HT1080 (cell line): ENCODE results near the gene CCDC88C. TPM values are rescaled to one million over a fixed set of nuclear protein-coding genes. Genes with fewer than 3 reads are reported as not detected.

ENCODE experiments used
- DNase-seq: peaks from one replicate; pipeline ENCODE4 v3.0.0-alpha.2; 2015; ENCODE audit warnings: low read depth
- total RNA-seq: library from RNA; depleted of rRNA; stranded (reverse); fragments of >200 nt; shearing (Covaris generic); gene quantifications from 2 replicates; pipeline ENCODE4 v1.2.3, GENCODE V29; 2014

Gene CCDC88C
- total RNA-seq, 1 experiment from 2014 or later = 13.2 TPM

DNA sequence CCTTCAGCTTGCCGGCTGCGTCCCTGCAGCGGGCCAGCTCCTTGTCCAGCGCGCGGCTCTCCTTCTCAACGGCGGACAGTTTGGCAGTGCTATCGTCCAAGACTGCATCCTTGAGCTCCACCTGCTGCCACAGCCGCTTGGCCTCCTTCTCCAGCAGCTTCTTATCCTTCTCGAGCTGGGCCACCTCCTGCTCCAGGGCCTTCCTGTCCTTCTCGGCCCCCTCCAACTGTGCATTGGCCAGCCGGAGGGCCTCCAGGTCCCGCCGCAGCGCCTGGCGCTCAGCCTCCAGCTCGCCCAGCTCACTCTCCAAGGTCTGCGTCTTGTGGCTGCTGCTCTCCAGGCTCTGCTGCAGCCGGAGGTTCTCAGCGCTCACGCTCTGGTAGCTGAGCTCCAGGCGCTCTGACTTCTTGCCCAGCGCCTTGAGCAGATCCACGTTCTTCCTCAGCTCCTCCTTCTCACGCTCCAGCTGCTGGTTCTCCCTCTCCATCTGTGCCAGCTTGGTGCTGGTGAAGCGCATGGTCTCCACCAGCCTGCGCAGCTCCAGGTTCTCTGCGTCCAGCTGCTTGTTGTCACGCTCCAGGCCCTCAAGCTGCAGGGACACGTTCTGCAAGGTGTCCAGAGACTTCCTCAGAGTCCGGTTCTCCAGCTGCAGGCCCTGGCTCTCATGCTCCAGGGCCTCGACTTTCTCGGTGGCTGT, 104.3 kb downstream of the CCDC88C start:
- no peak for DNase-seq

DNA sequence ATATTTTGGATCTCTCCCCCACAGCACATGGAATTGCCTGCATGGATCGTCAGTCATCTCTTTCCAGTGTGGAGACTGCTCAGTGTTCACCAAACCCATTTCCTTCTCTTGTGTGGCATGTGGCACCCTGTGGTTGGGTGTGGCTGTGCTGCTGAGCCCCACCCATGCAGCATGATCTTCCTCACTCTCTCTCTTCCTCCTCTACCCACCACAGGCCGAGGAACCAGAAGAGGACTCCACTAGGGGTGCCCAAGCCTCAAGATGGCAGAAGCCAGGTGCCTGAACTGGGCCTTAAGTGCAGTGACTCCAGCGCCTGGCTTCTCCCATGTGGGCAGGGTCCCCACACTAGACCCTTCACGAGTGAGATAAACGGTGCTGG, 106.3 kb downstream of the CCDC88C start:
- peak; percentile 30 for DNase-seq

DNA sequence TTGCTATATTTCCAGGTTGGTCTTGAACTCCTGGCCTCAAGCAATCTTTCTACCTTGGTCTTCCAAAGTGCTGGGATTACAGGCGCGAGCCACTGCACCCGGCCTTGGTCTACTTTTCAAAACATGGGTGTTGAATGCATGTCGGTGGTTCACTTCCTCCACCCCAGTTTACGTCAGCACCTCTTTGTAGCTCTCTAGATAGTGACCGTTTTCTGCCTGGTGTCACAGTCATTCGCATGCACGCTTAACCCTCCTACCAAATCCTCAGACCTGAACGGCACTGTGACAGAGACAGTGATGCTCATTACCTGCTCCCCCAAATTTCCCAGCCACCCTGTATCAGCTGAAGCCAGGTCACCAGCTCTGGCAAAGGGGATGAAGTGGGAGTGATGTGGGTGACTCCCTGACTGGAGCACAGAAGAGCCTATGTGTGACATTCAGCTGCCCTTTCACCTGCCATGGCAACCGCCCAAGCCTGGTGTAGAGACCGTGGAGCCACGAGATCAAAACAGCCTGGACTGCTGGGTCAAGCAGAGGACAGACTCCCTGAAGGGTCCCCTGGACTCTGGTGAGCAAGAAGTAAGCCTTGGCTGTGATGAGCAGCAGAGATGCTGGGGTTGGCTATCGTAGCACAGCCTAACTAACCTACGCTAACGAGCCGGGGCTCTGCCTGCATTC, 106.9 kb downstream of the CCDC88C start:
- DNase-seq = no peak

DNA sequence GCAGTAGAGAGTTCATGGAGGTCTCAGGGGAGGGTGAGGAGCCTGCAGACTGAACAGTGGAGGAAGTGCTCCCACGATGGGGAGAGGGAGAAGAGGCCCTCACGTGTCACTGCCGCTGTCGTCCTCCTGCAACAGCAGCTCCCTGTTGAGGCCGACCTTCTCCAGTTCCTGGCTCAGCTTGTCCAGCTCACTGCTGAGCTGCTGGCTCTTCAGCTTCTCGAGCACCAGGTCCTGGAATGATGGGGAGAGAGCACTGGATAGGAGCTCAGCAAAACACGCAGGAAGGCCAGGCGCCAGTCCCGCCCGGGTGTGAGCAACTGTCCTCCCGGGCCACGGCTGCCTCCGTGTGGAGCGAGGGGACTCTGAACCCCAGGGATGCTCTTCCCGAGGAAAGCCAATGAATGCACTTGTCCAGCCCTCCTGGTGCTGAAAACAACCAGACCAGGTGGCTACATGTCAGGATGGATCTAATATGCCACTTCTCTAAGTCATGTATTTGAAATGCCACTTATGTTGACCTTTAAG, 107.8 kb downstream of the CCDC88C start:
- no peak for DNase-seq

DNA sequence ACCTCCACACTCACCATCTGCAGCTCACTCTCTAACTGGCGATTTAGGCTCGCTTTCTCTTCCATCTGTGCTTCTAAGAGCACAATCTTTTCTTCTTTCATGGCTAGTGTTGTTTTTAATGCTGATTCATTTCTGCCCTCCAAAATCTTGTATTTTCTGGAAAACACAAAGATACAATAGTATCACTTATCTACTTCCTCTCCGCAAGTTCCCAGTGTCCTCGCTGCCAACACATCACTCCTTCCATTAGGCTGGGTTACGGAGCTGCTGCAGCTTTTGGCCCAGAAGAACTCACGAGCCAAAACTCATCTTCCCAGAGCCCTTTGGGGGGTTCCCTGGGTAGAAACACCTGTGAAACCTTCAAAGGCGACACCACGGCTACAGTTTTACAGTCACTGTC, 109.3 kb downstream of the CCDC88C start:
- DNase-seq = no peak

DNA sequence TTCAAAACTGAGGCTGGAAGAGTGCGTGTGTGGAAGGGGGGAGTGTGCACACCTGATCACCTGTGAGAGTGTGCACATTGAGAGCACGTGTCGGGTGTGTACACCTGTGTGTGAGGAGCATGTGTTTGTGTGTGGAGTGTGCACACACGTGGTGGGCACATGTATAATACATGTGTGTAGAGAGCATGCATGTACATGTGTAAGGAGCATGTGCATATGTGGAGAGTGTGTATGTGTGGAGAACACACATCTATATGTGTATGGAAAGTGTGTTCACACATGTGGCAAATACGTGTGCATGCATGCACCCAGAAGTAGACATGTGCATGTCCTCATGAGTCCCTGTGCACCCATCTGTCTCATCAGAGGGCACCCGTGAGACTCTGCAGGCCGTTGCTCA, 110.0 kb downstream of the CCDC88C start:
- DNase-seq = no peak

DNA sequence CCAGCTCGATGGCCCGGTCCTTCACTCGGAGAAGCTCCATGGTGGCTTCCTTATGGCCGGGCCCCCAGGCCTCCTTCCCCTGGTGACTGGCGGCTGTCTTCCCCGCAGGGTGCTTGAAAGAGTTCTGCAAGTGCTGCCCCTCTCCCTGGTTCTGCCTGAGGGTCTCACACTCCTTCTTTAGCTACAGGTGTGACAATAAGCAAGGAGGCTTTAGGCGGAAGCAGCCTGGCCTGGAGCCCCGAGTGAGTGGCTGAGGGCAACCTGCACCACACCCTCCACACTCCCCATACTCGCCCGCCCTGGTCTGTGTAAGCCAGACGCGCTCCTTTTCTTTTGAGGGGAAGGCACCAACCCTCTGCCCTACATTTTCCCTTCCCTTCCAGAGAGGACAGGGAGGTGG, 110.6 kb downstream of the CCDC88C start:
- no peak for DNase-seq

DNA sequence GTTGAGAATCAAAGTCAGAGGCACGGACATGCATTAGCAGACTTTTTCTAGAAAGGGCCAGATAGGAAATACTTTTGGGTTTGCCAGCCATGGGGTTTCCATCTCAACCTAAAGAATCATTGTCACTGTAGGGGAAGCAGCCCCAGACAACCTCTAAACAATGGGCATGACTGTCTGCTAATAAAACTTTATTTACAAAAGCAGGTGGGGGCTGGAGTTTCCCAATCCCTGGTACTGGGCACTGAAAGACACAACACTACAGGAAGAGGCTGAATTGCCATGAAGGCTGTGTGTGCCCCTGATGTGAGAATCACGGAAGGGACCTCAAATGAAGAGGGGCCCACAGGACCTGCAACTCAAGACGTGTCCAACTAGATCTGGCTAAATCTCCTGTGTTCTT, 111.1 kb downstream of the CCDC88C start:
- no peak for DNase-seq

DNA sequence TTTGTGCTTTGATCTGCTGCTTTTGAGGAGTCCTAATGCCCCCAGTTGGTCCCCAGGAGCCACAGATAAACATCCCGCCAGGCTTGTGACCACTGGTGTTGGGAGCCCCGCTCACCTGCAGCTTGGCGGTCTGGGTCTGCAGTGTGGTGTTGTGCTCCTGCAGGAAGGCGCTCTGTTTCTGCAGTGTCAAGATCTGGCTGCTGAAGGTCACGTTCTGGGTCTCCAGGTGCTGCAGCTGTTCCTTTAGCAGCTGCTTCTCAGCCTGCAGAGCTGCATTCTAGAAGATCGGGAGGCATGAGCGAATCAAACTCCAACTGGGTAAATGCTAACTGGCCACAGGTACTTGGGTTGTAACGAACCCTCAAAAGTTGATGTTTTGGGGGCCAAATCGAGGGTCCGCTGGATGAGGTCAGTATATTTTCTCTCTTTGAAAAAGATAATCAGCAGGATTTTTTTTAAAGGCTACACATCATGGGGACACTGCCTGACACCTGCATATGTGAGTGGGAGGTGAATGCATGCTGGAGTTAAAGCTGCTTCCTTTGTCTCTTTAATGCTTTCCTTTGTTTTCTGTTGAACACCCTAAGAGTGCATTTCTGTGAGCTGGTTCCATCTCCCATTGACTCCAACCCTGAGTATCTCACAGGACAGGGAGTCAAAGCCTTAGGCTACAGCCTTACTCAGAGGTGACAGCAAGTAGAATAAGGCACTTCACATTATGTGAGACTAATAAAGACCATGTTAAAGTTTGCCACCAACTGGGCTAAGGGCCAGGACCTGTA, 111.8 kb downstream of the CCDC88C start:
- no peak for DNase-seq

DNA sequence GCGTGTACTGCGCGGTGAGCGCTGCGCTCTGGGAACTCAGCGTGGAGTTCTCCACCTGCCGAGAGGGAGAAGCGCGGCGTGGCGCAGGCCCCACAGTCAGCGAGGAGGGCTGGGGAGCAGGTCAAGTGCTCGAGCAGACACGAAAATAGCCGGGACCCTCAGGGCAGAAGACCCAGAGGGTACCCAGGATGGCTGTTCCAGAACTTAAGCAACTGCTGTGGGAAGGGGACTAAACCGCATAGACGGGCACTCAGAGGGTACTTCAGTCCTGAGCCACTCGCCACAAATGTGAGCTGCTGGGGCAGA, 113.7 kb downstream of the CCDC88C start:
- DNase-seq = no peak

DNA sequence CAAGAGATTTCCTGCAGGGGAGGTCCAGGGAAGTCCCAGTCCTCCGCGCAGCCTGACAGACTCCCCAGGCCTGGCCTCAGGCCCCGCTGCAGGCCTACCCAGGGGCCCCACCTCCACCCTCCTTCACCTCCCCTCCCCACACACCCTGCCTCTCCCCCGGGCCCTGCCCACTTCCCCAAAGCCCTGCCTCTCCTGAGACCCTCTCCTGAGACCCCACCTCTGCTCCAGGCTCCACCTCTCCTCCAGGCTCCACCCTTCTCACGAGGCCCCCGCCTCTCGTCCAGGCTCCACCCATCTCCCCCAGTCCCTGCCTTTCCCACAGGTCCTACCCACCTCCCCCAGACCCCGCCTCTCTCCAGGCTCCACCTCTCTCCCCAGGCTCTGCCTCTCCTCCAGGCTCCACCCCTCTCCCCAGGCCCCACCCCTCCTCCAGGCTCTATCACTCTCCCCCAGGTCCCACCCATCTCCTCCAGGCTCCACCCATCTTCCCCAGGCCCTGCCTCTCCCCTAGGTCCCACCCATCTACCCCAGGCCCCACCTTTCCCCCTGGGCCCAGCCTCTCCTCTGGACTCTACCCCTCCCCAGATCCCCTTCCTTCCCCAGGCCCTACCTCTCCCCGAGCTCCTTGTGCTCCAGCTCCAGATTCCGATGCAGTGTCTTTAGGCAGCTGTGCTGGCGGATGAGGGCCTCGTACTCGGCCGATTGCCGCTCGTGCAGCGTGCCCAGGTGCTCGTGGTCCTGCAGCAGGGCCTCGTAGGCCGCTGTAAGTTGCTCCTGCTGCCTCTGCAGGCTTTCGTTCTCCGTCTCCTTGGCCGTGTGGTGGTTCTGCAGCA, 114.3 kb downstream of the CCDC88C start:
- DNase-seq = peak; percentile 26

DNA sequence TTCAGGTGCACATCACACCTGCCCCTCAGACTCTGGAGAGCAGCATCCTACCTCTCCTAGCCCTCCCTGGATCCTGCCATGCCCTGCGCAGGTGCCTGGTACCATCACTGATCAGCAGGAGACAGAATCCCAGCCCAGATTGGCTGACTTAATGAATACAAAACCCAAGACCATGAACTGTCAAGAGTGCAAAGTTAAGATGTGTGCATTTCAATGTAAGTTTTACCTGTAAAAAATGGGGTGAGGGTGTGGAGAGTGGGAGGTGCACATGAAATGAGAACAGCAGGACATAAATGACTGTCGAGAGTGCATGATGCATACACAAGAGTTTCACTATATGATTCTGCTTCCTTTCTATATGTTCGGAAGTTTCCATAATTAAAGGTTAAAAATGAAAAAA, 115.2 kb downstream of the CCDC88C start:
- DNase-seq = no peak

DNA sequence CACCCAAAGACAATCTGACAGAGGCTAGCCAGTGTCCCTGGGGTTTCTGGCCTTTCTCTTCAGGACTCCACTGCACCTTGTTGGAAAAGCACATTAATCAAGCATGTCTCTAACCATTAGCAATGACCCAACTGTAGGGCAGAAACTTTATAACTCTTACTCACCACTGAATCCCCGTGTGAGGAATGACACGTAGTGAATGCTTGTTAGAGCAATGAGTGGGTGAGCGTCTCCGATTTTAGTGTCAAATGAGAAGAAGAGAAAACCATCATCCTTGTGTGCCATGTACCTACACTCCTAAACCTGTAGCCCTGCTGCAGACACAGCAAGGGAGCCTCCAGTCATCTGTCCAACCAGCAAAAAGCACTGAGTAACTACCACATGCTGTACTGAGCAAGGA, 116.7 kb downstream of the CCDC88C start:
- DNase-seq = no peak

DNA sequence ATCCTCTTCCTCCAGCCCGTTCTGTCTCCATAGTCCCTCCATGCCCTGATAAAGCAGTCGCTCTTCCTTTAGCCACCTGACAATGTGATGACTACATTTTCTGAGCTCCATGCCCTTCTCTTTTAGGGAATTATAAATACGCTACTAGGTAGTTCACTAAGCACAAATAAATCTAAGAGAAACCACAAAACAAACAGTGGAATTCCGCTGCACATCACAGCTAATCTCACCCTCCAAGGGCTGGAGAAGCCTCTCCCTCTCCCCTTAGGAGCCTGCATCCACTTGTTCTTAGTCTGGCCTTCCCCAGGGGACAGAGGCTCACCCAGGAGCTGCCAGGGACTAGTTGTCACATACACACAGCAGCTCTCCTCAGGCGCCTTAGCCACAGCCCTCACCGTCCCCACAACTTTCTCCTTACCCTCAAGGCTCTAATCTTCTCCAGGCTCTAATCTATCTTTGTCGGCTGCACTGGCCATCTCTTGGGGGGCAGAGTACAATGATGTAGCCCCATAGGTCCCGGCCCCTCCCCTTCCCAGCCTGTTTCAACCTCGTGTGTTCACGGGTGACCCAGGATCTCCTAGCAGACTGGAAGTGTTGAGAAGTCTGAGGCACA, 117.2 kb downstream of the CCDC88C start:
- DNase-seq = no peak

DNA sequence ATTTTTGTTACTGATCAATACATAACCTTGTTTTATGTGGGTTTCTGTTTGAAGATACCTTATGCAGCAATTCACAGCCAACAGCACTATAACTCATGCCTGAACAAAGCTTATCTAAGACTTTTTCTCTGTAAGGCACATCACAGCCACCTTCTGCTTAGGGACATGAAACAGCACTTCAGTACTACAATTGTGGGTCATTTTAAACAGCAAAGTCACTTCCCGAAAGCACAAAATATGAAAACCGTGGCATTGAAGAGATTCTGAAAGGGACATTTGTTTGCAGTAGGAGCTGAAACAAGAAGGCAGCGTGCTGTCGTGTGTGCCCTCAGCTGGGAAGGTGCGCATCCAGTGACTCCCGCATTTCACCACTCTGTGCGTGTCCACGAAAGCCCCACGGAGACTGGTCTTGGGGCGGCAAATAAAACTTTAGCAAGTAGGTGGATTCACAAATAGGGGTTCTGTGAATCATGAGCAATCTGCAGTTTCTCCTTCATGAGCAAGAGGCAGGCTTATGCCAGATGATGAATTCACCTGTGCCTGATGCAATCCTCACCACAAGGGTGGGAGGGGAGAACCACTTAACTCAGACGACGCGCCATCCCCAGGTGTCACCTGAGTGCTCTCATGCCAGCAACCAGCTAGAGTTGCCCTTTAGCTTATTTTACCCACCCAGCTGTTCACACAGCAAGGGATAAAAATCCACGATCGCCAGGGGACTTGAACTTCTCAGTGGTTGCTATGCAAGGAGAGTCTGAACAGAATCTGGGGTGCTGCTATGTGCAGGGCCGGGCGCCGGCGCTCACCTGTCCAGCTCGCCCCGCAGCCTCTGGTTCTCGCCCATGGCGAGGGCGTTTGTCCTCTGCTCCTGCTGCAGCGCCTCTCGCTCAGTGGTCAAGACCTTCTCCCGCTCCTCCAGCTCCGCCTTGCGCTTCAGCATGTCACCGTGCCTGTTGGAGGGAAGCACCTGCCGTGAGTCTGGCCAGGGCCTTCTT, 118.2 kb downstream of the CCDC88C start:
- no peak for DNase-seq

DNA sequence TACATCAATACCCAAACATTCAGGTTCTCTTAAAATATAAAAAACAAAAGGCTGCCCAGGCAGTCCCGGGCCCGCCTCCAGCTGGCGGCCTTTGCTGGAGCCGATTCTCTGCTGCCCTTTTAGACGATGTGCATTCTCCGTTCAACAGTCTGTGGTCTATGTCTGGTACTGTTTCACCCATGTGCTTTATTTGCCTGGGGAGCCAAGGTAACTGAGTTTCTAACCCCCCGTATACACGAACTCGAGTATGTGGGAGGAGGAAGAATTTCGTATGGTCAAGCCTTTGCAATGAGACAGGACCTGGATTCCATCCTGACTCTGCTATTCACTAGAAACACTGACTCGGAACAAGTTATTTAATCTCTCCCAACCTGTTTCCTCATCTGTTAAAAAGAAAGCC, 119.0 kb downstream of the CCDC88C start:
- no peak for DNase-seq

DNA sequence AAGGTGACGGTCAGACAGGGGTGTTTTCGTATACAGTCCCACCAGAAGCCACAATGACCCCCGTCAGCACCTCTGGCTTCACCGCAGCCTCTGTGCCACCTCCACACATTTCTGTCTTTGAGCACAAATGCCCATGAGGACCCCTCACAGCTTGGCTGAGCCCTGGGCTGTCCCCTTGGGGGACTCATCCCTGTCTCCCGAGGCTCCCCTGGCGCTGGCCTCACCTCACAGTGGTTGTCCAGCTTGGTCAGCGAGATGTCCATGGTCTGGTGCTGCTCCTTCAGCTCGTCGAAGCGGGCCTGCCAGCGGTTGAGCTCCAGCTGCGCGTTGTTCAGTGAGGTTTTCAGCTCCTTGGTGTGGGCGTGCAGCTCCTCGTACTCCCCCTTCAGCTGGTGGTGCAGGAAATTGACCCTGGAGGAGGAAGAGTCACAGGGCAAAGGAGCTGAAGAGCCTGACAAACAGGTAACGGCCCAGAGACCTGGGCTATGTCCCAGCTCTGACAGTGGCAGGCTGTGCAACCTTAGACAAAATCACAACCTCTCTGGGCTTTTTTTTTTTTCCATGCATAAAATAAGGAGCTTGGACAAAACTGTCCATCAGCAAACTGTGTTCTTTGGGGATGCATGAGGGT, 120.4 kb downstream of the CCDC88C start:
- no peak for DNase-seq

DNA sequence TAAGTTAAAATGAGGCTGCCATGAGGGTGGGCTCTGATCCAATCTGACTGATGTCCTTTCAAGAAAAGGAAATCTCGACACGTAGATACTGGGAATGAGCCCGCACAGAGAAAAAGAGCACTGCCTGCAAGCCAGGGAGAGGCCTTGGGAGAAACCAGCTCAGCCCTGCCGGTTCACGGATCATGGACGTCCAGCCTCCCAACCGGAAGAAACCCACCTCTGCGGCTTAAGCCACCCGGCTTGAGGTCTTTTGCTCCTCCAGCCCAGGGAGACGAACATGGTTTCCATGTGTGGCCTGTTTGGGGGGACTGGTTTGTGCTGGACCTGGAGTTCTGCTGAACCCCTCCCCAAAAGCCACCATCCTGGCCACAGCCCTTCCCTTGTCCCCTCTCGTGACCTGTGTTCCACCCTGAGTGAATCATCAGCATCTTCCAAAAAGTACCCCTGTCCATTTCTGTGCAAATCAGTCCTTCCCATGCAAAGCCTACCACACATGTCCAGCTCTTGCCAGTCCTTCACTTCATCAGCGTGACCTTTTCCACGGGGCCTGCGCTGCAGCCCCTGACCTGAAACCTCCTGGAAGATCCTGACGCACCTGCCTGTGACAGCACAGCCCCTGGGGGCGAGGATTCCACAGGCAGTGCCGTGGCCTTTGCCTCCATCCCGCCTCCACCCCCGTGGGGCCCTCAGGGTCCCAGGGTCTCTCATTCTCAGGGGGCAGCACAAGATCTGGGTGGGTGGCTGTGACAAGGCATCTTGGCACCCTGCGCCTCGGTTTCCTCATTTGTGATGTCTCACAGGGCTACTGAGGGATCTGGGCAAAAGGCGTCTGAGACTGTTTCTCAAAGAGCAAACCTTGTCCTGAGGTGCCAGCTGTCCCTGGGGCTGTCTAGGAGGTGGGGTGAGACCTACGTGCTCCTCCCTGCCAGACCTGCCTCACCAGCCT, 121.5 kb downstream of the CCDC88C start:
- no peak for DNase-seq
